GM23248 (cell line): ENCODE results near the gene ATP1B3.

ENCODE experiments used
- EZH2 ChIP-seq: fragments of 200-600 bp; sonication (generic); IDR thresholded peaks from 2 replicates; pipeline ENCODE4 v1.6.1; 2018; ENCODE audit warnings: antibody characterized with exemption, mild to moderate bottlenecking; ENCODE audit not compliant: insufficient read depth, poor library complexity, severe bottlenecking
- EZH2phosphoT487 ChIP-seq: fragments of 200-600 bp; sonication (generic); IDR thresholded peaks from 2 replicates; pipeline ENCODE4 v1.6.1; 2018; ENCODE audit warnings: antibody characterized with exemption, moderate library complexity, mild to moderate bottlenecking, low read depth; ENCODE audit not compliant: insufficient read depth

- TF ChIP-seq EZH2phosphoT487 (no peak), EZH2 (no peak)
These were observed 83.4 kb downstream of the ATP1B3 start for GRCh38 chr3:141959589-141960554.
